HG02885 (cell line): ENCODE measurements around the gene HP.
A peak's percentile ranks its signal among the peaks of the same experiment; 100 is the strongest.

Experiments used
- ATAC-seq: cut with Tn5 transposase; IDR thresholded peaks from one replicate; pipeline ENCODE4 v1.9.1; 2021; ENCODE audit warnings: mild to moderate bottlenecking; ENCODE audit not compliant: unreplicated experiment, poor library complexity

HP gene

DNA sequence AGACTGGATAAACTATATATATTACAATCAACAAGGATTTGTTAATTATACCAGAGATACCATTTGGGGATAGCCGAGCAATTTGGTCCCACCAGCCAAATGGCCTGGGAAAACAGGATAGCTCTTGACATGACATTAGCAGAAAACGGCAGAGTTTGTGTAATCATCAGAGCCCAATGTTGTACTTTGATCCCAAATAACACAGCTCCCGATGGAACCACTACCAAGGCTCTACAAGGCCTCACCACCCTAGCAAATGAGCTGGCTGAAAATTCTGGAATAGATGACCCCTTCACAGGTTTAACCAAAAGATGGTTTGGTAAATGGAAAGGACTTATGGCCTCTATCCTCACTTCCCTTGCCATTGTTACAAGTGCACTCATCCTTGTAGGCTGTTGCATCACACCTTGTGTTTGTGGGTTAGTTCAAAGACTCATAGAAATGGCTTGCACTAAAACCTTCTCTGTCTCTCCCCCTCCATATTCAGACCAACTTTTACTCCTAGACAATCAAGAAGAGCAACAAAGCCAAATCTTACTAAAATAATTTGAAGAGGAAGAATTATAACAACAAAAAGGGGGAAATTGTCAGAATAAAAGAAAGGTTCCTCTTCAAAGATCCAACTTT is 29.6 kb downstream of the HP start:
- ATAC-seq, result no peak

- no peak for ATAC-seq
Measured at GRCh38 chr16:72084445-72084844, 30.1 kb downstream of the HP start.

GRCh38 chr16:72085002-72085401 is 30.7 kb downstream of the HP start:
- ATAC-seq, result no peak

- no peak for ATAC-seq
Measured at GRCh38 chr16:72091217-72091616, 36.9 kb downstream of the HP start.

GRCh38 chr16:72092832-72093447 is 38.6 kb downstream of the HP start:
- ATAC-seq, result no peak

GRCh38 chr16:72093448-72094265 is 39.4 kb downstream of the HP start, which contains the start of the genes DHX38 and TXNL4B:
TSS of gene DHX38 (plus strand) at chr16:72093847. CDS start at chr16:72096158, 2,311 bp downstream.
TSS of gene TXNL4B (minus strand) at chr16:72093620. CDS start at chr16:72090749, 2,871 bp downstream.
- peak; percentile 98 for ATAC-seq

- no peak for ATAC-seq
Measured at GRCh38 chr16:72094266-72094610, 39.9 kb downstream of the HP start.

GRCh38 chr16:72098936-72099335 is 44.6 kb downstream of the HP start:
- no peak for ATAC-seq

DNA sequence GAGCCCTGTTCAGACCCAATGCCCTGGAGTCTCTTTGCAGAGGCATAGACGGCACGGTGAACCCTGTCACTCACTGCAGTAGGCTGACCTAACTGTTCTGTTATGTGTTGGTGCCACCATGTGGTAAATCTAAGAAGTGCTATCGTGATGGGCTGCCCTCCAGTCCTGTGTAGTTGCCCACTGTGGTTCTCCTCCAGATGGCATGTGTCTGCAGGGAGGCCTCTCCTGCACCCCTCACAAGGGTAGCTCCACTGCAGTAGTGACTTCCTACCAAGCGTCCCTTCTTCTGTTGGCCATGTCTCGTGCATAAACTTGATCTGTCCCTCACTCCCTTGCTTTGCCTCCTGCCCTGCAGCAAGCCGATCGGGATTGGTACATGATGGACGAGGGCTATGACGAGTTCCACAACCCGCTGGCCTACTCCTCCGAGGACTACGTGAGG is 45.1 kb downstream of the HP start:
- ATAC-seq, result peak; percentile 82

- ATAC-seq, result no peak
Measured at GRCh38 chr16:72101195-72101594, 46.9 kb downstream of the HP start.

GRCh38 chr16:72104905-72105304 is 50.6 kb downstream of the HP start:
- no peak for ATAC-seq

- no peak for ATAC-seq
Measured at GRCh38 chr16:72105978-72106377, 51.7 kb downstream of the HP start.

DNA sequence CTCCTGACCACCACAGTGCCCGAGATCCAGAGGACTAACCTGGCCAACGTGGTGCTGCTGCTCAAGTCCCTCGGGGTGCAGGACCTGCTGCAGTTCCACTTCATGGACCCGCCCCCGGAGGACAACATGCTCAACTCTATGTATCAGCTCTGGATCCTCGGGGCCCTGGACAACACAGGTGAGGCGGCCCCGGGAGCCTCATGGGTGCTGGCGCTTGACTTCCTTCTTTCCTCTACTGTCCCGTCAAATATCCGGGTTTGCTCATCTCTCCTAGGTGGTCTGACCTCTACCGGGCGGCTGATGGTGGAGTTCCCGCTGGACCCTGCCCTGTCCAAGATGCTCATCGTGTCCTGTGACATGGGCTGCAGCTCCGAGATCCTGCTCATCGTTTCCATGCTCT is 53.1 kb downstream of the HP start:
- no peak for ATAC-seq

DNA sequence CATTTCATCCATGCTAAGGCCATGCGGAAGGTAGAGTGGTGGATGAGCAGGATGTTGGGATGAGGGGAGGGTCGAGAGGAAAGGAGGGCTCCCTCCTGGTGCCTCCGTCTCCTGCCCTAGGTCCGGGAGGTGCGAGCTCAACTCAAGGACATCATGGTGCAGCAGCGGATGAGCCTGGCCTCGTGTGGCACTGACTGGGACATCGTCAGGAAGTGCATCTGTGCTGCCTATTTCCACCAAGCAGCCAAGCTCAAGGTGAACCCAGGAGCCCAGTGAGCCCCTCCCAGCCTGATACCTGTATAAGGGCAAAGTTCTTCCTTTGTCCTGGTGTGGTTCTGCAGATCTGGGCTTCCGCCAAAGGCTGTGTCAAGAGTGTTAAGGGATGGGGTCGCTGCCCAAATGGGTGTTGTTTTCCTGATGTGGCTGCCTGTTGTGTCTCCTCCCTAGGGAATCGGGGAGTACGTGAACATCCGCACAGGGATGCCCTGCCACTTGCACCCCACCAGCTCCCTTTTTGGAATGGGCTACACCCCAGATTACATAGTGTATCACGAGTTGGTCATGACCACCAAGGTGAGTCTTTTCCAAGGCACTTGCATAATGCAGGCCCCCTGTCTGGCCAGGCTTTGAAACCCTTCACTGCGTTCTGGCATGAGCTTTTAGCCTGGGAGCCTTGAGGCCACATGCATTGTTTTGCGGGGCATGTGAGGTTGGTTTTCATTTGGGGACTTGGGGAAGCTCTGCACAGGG is 54.2 kb downstream of the HP start:
- ATAC-seq, result no peak

DNA sequence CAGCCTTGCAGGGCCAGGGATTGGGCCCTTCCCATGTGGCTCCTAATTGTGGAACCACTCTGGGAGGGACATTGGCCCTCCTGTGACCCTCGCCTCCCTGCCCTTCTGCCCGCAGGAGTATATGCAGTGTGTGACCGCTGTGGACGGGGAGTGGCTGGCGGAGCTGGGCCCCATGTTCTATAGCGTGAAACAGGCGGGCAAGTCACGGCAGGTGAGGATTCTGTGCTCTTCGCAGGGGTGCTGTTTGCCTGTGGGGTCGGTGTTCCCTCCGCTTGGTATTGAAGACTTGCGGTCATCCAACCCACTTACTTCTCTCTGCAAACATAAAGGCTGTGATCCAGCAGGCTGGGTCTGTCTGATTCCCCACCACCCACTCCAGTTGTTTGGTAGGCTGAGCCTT is 55.0 kb downstream of the HP start:
- no peak for ATAC-seq

DNA sequence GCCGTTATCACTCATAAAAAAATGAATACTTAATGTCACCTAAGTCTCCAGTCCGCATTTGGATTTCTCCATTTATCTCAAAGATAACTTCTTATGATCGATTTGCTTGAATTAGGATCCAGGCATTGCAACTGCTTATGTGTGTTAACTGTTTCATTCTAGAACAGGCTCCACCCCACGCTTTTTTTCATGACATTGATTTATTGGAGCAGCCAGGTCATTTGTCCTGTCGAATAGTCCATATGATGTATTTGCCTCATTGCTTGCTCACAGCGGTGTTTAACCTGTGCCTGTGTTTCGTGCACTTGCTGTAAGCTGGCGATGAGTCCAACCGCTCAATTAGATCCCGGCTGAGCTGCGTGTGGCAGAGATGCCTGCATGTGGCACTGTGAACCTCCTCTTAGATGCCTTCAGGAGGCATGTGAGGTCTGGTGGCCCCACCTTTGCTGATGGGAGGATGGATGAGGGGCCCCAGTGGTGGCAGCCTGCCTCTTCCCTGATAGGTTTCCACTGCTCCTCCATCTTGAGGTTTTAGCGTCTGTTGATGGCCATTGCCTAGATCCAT is 55.7 kb downstream of the HP start:
- no peak for ATAC-seq
